ENCODE measurements around the gene PLCH2. TPM values are rescaled to one million over a fixed set of nuclear protein-coding genes. Genes with fewer than 3 reads are reported as not detected.
"Not testable (repeated sequence)": the region's sequence is repeated elsewhere in the genome, so short reads cannot be mapped to it uniquely, and the experiment has no call there.

The PLCH2 gene
- total RNA-seq, 1 donor from 2014 or later = 0.11 TPM

DNA sequence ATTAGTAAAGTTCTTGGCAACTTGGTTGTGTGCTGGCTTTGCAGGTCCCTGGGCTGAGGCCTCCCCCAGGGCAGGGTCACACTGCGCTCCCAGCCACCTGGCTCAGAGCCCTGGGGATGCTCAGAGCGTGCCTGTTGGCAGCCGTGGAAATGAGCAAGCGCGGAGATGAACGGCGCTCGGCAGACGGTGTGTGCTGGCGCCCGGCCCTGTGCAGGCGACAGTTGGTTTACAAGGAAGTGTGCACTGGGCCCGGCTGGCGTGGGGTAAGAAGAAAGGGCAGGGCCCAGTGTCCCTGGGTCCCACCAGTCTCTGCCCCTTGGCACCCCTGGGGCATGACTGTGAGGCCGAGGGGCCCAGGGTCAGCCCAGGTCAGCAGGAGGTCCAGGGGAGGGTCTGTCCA is 38.1 kb upstream of the PLCH2 start:
- intact Hi-C loops (cut with DNase I) = loop anchor here (10.0 kb wide), 1 partner anchor 367 kb away; the partner anchor contains the start of gene TTC34
- no peak for DNase-seq (ENCODE audit: low spot score)

- intact Hi-C loops (cut with DNase I) = loop anchor here (10.0 kb wide), 1 partner anchor 366 kb away; the partner anchor contains the start of gene TTC34
These were observed 37.4 kb upstream of the PLCH2 start for GRCh38 chr1:2438641-2439040.

GRCh38 chr1:2439369-2439768 is 36.7 kb upstream of the PLCH2 start:
- intact Hi-C loops (cut with DNase I) = loop anchor here (10.0 kb wide), 1 partner anchor 365 kb away; the partner anchor contains the start of gene TTC34

More at GRCh38 chr1:2438641-2439040, 37.4 kb upstream of the PLCH2 start:
- DNase-seq (ENCODE audit: low spot score) = no peak

GRCh38 chr1:2440346-2440745 is 35.7 kb upstream of the PLCH2 start:
- intact Hi-C loops (cut with DNase I); DNase-seq (ENCODE audit: low spot score): not testable (repeated sequence)

More at GRCh38 chr1:2439369-2439768, 36.7 kb upstream of the PLCH2 start:
- DNase-seq (ENCODE audit: low spot score) = no peak

DNA sequence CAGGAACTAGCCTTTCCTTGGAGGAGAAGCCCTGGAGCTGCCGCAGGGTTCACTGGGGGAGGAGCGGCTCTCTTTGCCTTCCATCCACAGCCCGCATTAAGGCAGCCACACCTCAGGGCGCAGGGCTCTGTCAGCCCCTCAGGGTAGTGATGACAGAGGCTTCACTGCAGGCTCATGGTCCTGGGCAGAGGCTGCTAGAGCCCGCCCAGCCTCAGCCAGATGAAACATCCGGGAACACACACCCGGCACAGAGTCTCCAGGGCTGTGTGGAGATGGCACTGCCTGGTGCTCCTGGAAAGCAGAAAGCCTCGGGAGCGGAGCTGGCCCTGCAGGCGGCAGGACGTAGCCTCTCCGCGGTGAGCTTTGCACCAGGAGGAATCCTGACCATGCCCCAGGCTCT is 34.3 kb upstream of the PLCH2 start:
- intact Hi-C loops (cut with DNase I) = no loop called here
- DNase-seq (ENCODE audit: low spot score) = no peak

GRCh38 chr1:2442661-2443060 is 33.4 kb upstream of the PLCH2 start:
- DNase-seq (ENCODE audit: low spot score) = no peak
- intact Hi-C loops (cut with DNase I) = no loop called here

- intact Hi-C loops (cut with DNase I) = no loop called here
These were observed 32.6 kb upstream of the PLCH2 start for GRCh38 chr1:2443277-2444137.

GRCh38 chr1:2444138-2444591 is 31.9 kb upstream of the PLCH2 start:
- no peak for DNase-seq (ENCODE audit: low spot score)
- intact Hi-C loops (cut with DNase I) = no loop called here

More at GRCh38 chr1:2443277-2444137, 32.6 kb upstream of the PLCH2 start:
- no peak for DNase-seq (ENCODE audit: low spot score)

GRCh38 chr1:2445162-2445822 is 30.8 kb upstream of the PLCH2 start:
- intact Hi-C loops (cut with DNase I) = no loop called here

DNA sequence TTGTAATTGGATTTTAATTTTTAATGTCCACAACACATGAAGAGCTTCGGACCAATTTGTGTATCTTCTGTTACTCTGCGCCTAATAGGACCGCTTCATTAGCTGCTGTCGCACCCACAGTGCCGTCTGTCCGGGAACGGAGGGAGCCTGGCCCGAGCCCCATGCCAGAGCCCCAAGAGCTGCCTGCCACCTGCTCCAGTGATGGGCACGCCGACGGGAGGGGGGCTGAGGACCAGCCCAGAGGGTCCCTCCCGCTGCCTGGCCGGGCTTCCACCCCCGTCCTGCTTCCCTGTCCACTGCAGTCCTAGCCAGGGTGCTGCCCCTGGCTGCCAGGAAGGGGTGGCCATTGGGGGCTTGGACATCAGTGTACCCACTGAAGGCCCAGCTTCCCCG is 30.3 kb upstream of the PLCH2 start:
- DNase-seq (ENCODE audit: low spot score) = no peak
- intact Hi-C loops (cut with DNase I) = no loop called here

More at GRCh38 chr1:2445162-2445822, 30.8 kb upstream of the PLCH2 start:
- no peak for DNase-seq (ENCODE audit: low spot score)

- intact Hi-C loops (cut with DNase I) = no loop called here
- no peak for DNase-seq (ENCODE audit: low spot score)
These were observed 29.7 kb upstream of the PLCH2 start for GRCh38 chr1:2446394-2446793.

- DNase-seq (ENCODE audit: low spot score) = no peak
- intact Hi-C loops (cut with DNase I) = no loop called here
These were observed 29.2 kb upstream of the PLCH2 start for GRCh38 chr1:2446861-2447260.

- intact Hi-C loops (cut with DNase I) = no loop called here
- DNase-seq (ENCODE audit: low spot score) = no peak
These were observed 28.6 kb upstream of the PLCH2 start for GRCh38 chr1:2447276-2448097.

- intact Hi-C loops (cut with DNase I) = no loop called here
- DNase-seq (ENCODE audit: low spot score) = no peak
These were observed 28.0 kb upstream of the PLCH2 start for GRCh38 chr1:2448098-2448445.

GRCh38 chr1:2449636-2450454 is 26.2 kb upstream of the PLCH2 start:
- no peak for DNase-seq (ENCODE audit: low spot score)
- intact Hi-C loops (cut with DNase I) = no loop called here

GRCh38 chr1:2451741-2452140 is 24.3 kb upstream of the PLCH2 start:
- DNase-seq (ENCODE audit: low spot score) = no peak
- intact Hi-C loops (cut with DNase I) = no loop called here

DNA sequence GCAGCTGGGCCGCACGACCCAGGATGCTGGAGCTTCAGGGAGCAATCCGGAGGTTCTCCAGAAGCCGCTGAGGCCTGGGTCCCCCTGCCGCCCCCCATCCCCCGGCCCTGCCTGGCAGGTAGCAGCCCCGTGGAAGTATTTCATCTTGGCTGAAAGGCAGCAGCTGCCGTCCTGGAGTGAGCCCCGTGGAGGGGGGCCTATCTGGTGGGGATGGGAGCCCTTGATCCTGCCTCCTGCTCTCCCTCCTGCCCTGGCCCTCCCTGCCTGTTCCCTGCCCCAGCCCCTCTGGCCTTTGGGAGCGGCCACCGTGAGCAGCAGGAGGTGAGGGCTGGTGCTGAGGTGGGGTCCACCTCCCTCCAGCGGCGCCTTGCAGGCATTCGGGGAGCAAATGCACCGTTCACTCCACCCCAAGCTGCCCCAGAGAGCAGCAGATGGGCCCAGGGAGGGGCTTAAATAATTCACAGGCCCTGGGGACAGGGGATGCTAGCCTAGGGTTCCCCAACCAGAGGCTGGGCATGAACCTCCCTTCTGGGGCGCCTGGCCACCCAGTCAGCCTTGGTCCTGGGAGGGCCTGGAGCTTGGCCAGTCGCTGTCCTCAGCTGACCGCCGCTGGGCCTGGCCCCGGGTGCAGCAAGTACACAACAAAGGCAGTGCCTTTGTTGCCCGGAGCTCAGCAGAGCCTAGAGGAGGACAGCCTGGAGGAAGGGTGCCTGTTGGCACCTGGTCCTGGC is 23.7 kb upstream of the PLCH2 start:
- DNase-seq (ENCODE audit: low spot score) = no peak
- intact Hi-C loops (cut with DNase I) = no loop called here

- intact Hi-C loops (cut with DNase I) = no loop called here
- no peak for DNase-seq (ENCODE audit: low spot score)
These were observed 23.2 kb upstream of the PLCH2 start for GRCh38 chr1:2452932-2453315.

Measured in cardiac septum (tissue), 1 donor.